IMR-90 (cell line): ENCODE data around the gene BOD1L1. TPM values are rescaled to one million over a fixed set of nuclear protein-coding genes. Genes with fewer than 3 reads are reported as not detected.

Experiments used
- ATAC-seq: fragments of 200-7000 bp; cut with Tn5 transposase; 2 replicates; pipeline ENCODE4 v1.9.1; 2020; ENCODE audit warnings: low read depth, mild to moderate bottlenecking, moderate library complexity
- BruUV-seq: library from RNA; stranded (reverse); fragments of 400-500 nt; replicated peaks from 2 replicates; lab custom pipeline; 2021; lab: Mats Ljungman, UMichigan
- CTCF ChIA-PET: fragments of 300-600 bp; formaldehyde crosslinking; extraction: SDS; loops from one replicate; lab custom pipeline; 2021; ENCODE audit warnings: antibody characterized with exemption; lab: Yijun Ruan, JAX
- POLR2A ChIA-PET: fragments of 300-600 bp; sonication (Branson Sonifier 250); formaldehyde crosslinking; loops from one replicate; lab custom pipeline; 2022; ENCODE audit warnings: antibody characterized with exemption; ENCODE audit not compliant: unreplicated experiment; lab: Charles Lee
- DNase-seq: peaks from one replicate; pipeline ENCODE4 v3.0.0; 2013
- H2AFZ ChIP-seq: replicated peaks from 2 replicates; pipeline ENCODE3; 2013; ENCODE audit warnings: low read length, mild to moderate bottlenecking; ENCODE audit not compliant: poor library complexity
- H2AK5ac ChIP-seq: 2 replicates; pipeline ENCODE4 v1.6.1; 2013; ENCODE audit warnings: low read depth, low read length, inconsistent platforms
- H2AK9ac ChIP-seq: replicated peaks from 2 replicates; pipeline ENCODE3; 2013; ENCODE audit warnings: mild to moderate bottlenecking, low read depth, low read length, moderate library complexity; ENCODE audit not compliant: poor library complexity
- H2BK120ac ChIP-seq: 2 replicates; pipeline ENCODE4 v1.6.1; 2013; ENCODE audit warnings: low read depth, low read length, inconsistent platforms
- H2BK15ac ChIP-seq: 3 replicates; pipeline ENCODE4 v1.6.1; 2013; ENCODE audit warnings: low read depth, low read length, inconsistent platforms
- H2BK20ac ChIP-seq: 2 replicates; pipeline ENCODE4 v1.6.1; 2013; ENCODE audit warnings: low read depth, mild to moderate bottlenecking, inconsistent platforms, low read length, moderate library complexity
- H2BK5ac ChIP-seq: 2 replicates; pipeline ENCODE4 v1.6.1; 2013; ENCODE audit warnings: mild to moderate bottlenecking, low read depth, low read length, inconsistent platforms; ENCODE audit not compliant: poor library complexity, severe bottlenecking
- H3K14ac ChIP-seq: replicated peaks from 2 replicates; pipeline ENCODE4 v1.6.1; 2013; ENCODE audit warnings: low read depth, low read length, inconsistent platforms
- H3K18ac ChIP-seq: 2 replicates; pipeline ENCODE4 v1.6.1; 2013; ENCODE audit warnings: low read depth, low read length, control low read depth
- H3K23ac ChIP-seq: 2 replicates; pipeline ENCODE4 v1.6.1; 2013; ENCODE audit warnings: low read depth, low read length, inconsistent platforms
- H3K27ac ChIP-seq: 2 replicates; pipeline ENCODE4 v1.5.1; 2013; ENCODE audit warnings: mild to moderate bottlenecking, control low read depth, low read length; ENCODE audit not compliant: insufficient read depth
- H3K27me3 ChIP-seq: 2 replicates; pipeline ENCODE4 v1.6.1; 2013; ENCODE audit warnings: low read length; ENCODE audit not compliant: control insufficient read depth, insufficient read depth
- H3K36me3 ChIP-seq: 2 replicates; pipeline ENCODE4 v1.6.1; 2013; ENCODE audit warnings: low read length, mixed read lengths; ENCODE audit not compliant: control insufficient read depth, insufficient read depth
- H3K4ac ChIP-seq: 2 replicates; pipeline ENCODE4 v1.6.1; 2013; ENCODE audit warnings: low read depth, low read length, inconsistent platforms
- H3K4me1 ChIP-seq: 2 replicates; pipeline ENCODE4 v1.6.1; 2013; ENCODE audit warnings: low read length, mixed read lengths; ENCODE audit not compliant: control insufficient read depth, insufficient read depth
- H3K4me2 ChIP-seq: 2 replicates; pipeline ENCODE4 v1.6.1; 2013; ENCODE audit warnings: low read depth, mild to moderate bottlenecking, control low read depth, low read length, moderate library complexity
- H3K4me3 ChIP-seq: 2 replicates; pipeline ENCODE4 v1.5.1; 2013; ENCODE audit warnings: low read depth, mild to moderate bottlenecking, control low read depth, low read length, moderate library complexity; ENCODE audit not compliant: insufficient read depth
- H3K56ac ChIP-seq: 2 replicates; pipeline ENCODE4 v1.6.1; 2013; ENCODE audit warnings: low read length, inconsistent platforms; ENCODE audit not compliant: insufficient read depth; ENCODE audit errors: extremely low read depth
- H3K79me1 ChIP-seq, 2 experiments: 2 replicates each; pipeline ENCODE4 v1.6.1; 2013; ENCODE audit warnings: low read length in 2 of 2, inconsistent platforms in 1 of 2, low read depth in 1 of 2
- H3K9ac ChIP-seq: 2 replicates; pipeline ENCODE4 v1.6.1; 2013; ENCODE audit warnings: low read depth, low read length, control low read depth
- H3K9me1 ChIP-seq: 2 replicates; pipeline ENCODE4 v1.6.1; 2013; ENCODE audit warnings: low read length, inconsistent platforms; ENCODE audit not compliant: insufficient read depth
- H3K9me3 ChIP-seq: 2 replicates; pipeline ENCODE4 v1.6.1; 2013; ENCODE audit warnings: low read length; ENCODE audit not compliant: control insufficient read depth, insufficient read depth
- H4K20me1 ChIP-seq: 2 replicates; pipeline ENCODE4 v1.6.1; 2013; ENCODE audit warnings: low read length, inconsistent platforms; ENCODE audit not compliant: insufficient read depth
- H4K5ac ChIP-seq: 2 replicates; pipeline ENCODE4 v1.6.1; 2013; ENCODE audit warnings: mild to moderate bottlenecking, low read depth, low read length, control low read depth
- H4K8ac ChIP-seq, 2 experiments: 2 replicates each; pipeline ENCODE4 v1.6.1; 2013; ENCODE audit warnings: low read depth in 2 of 2, low read length in 2 of 2, control low read depth in 1 of 2, inconsistent platforms in 1 of 2
- H4K91ac ChIP-seq: 2 replicates; pipeline ENCODE4 v1.6.1; 2013; ENCODE audit warnings: low read depth, low read length, inconsistent platforms; ENCODE audit not compliant: insufficient read depth
- BHLHE40 ChIP-seq: fragments of 150-350 bp; IDR thresholded peaks from 2 replicates; pipeline ENCODE4 v1.6.1; 2016; ENCODE audit warnings: mild to moderate bottlenecking, low read depth, low read length
- CHD1 ChIP-seq: IDR thresholded peaks from 2 replicates; pipeline ENCODE4 v1.6.1; 2012; ENCODE audit warnings: low read depth, low read length, improper control_type of control experiment
- CTCF ChIP-seq: conservative IDR thresholded peaks from 2 replicates; pipeline ENCODE4 v1.5.1; 2012; ENCODE audit warnings: mild to moderate bottlenecking, low read depth, low read length, improper control_type of control experiment
- MXI1 ChIP-seq: IDR thresholded peaks from 2 replicates; pipeline ENCODE4 v1.6.1; 2012; ENCODE audit warnings: low read depth, mild to moderate bottlenecking, low read length, moderate library complexity, borderline replicate concordance
- POLR2A ChIP-seq: IDR thresholded peaks from 2 replicates; pipeline ENCODE4 v1.6.1; 2012; ENCODE audit warnings: mild to moderate bottlenecking, low read depth, low read length
- RAD21 ChIP-seq: IDR thresholded peaks from 2 replicates; pipeline ENCODE4 v1.6.1; 2012; ENCODE audit warnings: low read length, improper control_type of control experiment
- SMC3 ChIP-seq: fragments of 150-350 bp; IDR thresholded peaks from 2 replicates; pipeline ENCODE4 v1.6.1; 2016; ENCODE audit warnings: low read depth, mild to moderate bottlenecking, antibody characterized with exemption, low read length, moderate library complexity
- WGBS, 2 experiments: methylation state at CpG; one replicate each; pipeline versions ENCODE4 v1.1.5 to v1.1.7; 2013; ENCODE audit warnings: missing lambda C conversion rate in 2 of 2; ENCODE audit not compliant: insufficient read length in 1 of 2; ENCODE audit errors: extremely low coverage in 2 of 2; 5-methylcytosine and 5-hydroxymethylcytosine counted together
- dilution Hi-C: fragments of 300-500 bp; cut with HindIII; formaldehyde crosslinking; loops from one replicate; pipeline ENCODE4 v1.14.3; 2018; ENCODE audit warnings: low sequenced_read_pairs; ENCODE audit not compliant: unreplicated experiment
- in situ Hi-C: fragments of 300-500 bp; cut with MboI; formaldehyde crosslinking; loops from 3 replicates; pipeline ENCODE4 v1.14.3; 2019; ENCODE audit warnings: low sequenced_read_pairs, inconsistent platforms, mixed read lengths
- intact Hi-C: fragments of 100-400 bp; cut with micrococcal nuclease; formaldehyde crosslinking; loops from 2 replicates; pipeline ENCODE4 v1.10.0; 2022
- polyA plus RNA-seq, 3 experiments: library from polyadenylated mRNA; depleted of rRNA; stranded (reverse); fragments of >200 nt; gene quantifications; 2 replicates each; pipeline ENCODE4 v1.2.3, GENCODE V29; 2012; ENCODE audit warnings: low replicate concordance in 1 of 3
- total RNA-seq: library from RNA; depleted of rRNA; stranded (reverse); fragments of >200 nt; gene quantifications from 2 replicates; pipeline ENCODE4 v1.2.3, GENCODE V29; 2012

The BOD1L1 gene
- total and polyA plus RNA-seq, 2 of the 4 experiments (the other 2 are of a cell fraction) = 13.5 to 26.9 TPM

- BruUV-seq = no TSS peak
- peak; percentile 74 for DNase-seq
Observed at GRCh38 chr4:13548984-13549546, 78.5 kb downstream of the BOD1L1 start.

More at GRCh38 chr4:13548984-13549546, 78.5 kb downstream of the BOD1L1 start:
- Histone ChIP-seq H3K27me3 (peaks cover 32% of the 10 kb centered on the region), H3K79me1 (no peaks in the 10 kb centered on the region), H3K27ac (no peak overlapping the region), H4K5ac (no peak overlapping the region), H2AFZ (peak overlapping the region; percentile 95), H3K14ac (no peak overlapping the region), H2BK20ac (no peak overlapping the region), H2AK5ac (no peak overlapping the region), H3K9ac (peak overlapping the region; percentile 46), H2AK9ac (peak overlapping the region; percentile 1), H3K4me2 (peak overlapping the region; percentile 82), H4K91ac (no peak overlapping the region), H3K4me1 (no peaks in the 10 kb centered on the region; the same call in 1 of the 2 replicates), H3K56ac (no peak overlapping the region), H3K36me3 (no peaks in the 10 kb centered on the region), H3K9me1 (peaks cover 2% of the 10 kb centered on the region; the same call in 1 of the 2 replicates), H3K4ac (no peak overlapping the region), H3K4me3 (peak overlapping the region; percentile 48), H2BK120ac (no peak overlapping the region), H2BK15ac (no peak overlapping the region), H4K20me1 (peaks cover 5% of the 10 kb centered on the region), H2BK5ac (no peak overlapping the region), H3K18ac (no peak overlapping the region), H4K8ac (no peak overlapping the region), H3K23ac (no peak overlapping the region), H3K9me3 (peaks cover 10% of the 10 kb centered on the region)
- dilution Hi-C loops = no loop called here
- intact Hi-C loops = loop anchor here (1.0 to 5.0 kb wide), 4 partner anchors 147 to 1782 kb away; no protein-coding TSS in a partner anchor
- CTCF ChIA-PET = interaction anchor here (0.7 to 2.0 kb wide), 2 partner anchors 24 to 696 kb away, joined by 3 to 7 read pairs; no protein-coding TSS in a partner anchor
- WGBS, 2 experiments = no CpG with 5 or more reads among the region's 21 CpGs
- in situ Hi-C loops = loop anchor here (5.0 kb wide), 2 partner anchors 697 to 817 kb away; no protein-coding TSS in a partner anchor
- peak; percentile 54 for ATAC-seq
- POLR2A ChIA-PET = no interaction called here
- TF ChIP-seq BHLHE40 (peak; percentile 79; the same call in 1 of the 2 replicates), CHD1 (no peak), MXI1 (no peak), POLR2A (peak; percentile 52; the same call in 1 of the 2 replicates), RAD21 (peak; percentile 98), SMC3 (peak; percentile 94), CTCF (peak; percentile 93)
